HG02759 (cell line): ENCODE measurements around the gene ABCC5.
"Not testable (repeated sequence)": the region's sequence is repeated elsewhere in the genome, so short reads cannot be mapped to it uniquely, and the experiment has no call there.

ENCODE experiments used
- ATAC-seq: cut with Tn5 transposase; IDR thresholded peaks from one replicate; pipeline ENCODE4 v1.9.1; 2021; ENCODE audit warnings: mild to moderate bottlenecking, moderate library complexity; ENCODE audit not compliant: unreplicated experiment

ABCC5 gene

GRCh38 chr3:184017672-184018423 lies at the start of gene ABCC5:
ABCC5 (minus strand) TSS chr3:184017884; CDS start chr3:184014392, 3,492 bp downstream.
- peak; percentile 97 for ATAC-seq

GRCh38 chr3:184066211-184066610 lies 48.5 kb upstream of the ABCC5 start:
- no peak for ATAC-seq

- no peak for ATAC-seq
Measured at GRCh38 chr3:184062637-184063036, 45.0 kb upstream of the ABCC5 start.

- no peak for ATAC-seq
Measured at GRCh38 chr3:184059424-184059823, 41.7 kb upstream of the ABCC5 start.

- no peak for ATAC-seq
Measured at GRCh38 chr3:184058029-184058428, 40.3 kb upstream of the ABCC5 start.

- no peak for ATAC-seq
Measured at GRCh38 chr3:184052767-184053166, 35.1 kb upstream of the ABCC5 start, which contains the start of gene HTR3C. HTR3C (plus strand) TSS chr3:184053047; CDS start chr3:184053081, 34 bp downstream.

- ATAC-seq, result no peak
Measured at GRCh38 chr3:184050217-184050847, 32.6 kb upstream of the ABCC5 start.

GRCh38 chr3:184045995-184046394 lies 28.3 kb upstream of the ABCC5 start:
- no peak for ATAC-seq

GRCh38 chr3:184042617-184043016 lies 24.9 kb upstream of the ABCC5 start:
- ATAC-seq, result no peak

GRCh38 chr3:184040010-184040409 lies 22.3 kb upstream of the ABCC5 start:
- no peak for ATAC-seq

GRCh38 chr3:184039414-184039813 lies 21.7 kb upstream of the ABCC5 start:
- no peak for ATAC-seq

- not testable (repeated sequence) for ATAC-seq
Measured at GRCh38 chr3:184038307-184038706, 20.6 kb upstream of the ABCC5 start.

- ATAC-seq, result no peak
Measured at GRCh38 chr3:184037816-184038215, 20.1 kb upstream of the ABCC5 start.

GRCh38 chr3:184031187-184031792 lies 13.6 kb upstream of the ABCC5 start, which contains the start of gene HTR3D:
HTR3D (plus strand) TSS chr3:184031742; CDS start chr3:184031742, 0 bp downstream.
- no peak for ATAC-seq

GRCh38 chr3:184030536-184030935 lies 12.9 kb upstream of the ABCC5 start:
- ATAC-seq, result no peak

- no peak for ATAC-seq
Measured at GRCh38 chr3:184029443-184029842, 11.8 kb upstream of the ABCC5 start.

GRCh38 chr3:184028275-184028890 lies 10.7 kb upstream of the ABCC5 start:
- ATAC-seq, result not testable (repeated sequence)

GRCh38 chr3:184025256-184025655 lies 7.6 kb upstream of the ABCC5 start:
- ATAC-seq, result not testable (repeated sequence)

GRCh38 chr3:184022323-184022722 lies 4.6 kb upstream of the ABCC5 start:
- ATAC-seq, result no peak

GRCh38 chr3:184018424-184018973 lies 815 bp upstream of the ABCC5 start:
- ATAC-seq, result no peak
